ENCODE results near the gene DNAJC15. TPM values are rescaled to one million over a fixed set of nuclear protein-coding genes. Genes with fewer than 3 reads are reported as not detected.

Gene DNAJC15
- total RNA-seq, 1 donor from 2014 or later, result 24.5 TPM

DNA sequence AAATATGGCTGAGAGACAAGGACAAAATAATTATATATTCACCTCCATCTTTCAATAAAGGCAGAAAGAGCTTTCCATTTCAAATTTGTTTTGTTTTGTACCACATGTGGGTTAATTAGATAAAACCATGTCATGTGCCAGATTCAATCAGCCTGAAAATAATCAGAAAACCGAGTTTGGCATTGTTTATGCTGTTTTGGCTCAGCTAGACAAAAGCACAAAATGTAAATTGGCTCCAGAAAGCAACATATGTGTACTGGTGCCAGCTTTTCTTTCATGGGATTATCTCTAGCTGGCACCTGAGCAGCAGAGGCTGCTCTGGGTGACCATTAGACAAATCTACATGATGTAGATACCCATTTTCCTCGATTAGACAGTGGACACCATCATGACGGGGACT, 9.2 kb upstream of the DNAJC15 start:
- Mint-ChIP-seq H3K4me3 (ENCODE audit: unreplicated experiment) (no peak overlapping the region), H3K9me3 (ENCODE audit: unreplicated experiment) (no peaks in the 10 kb centered on the region), H3K27me3 (ENCODE audit: unreplicated experiment) (no peaks in the 10 kb centered on the region), H3K27ac (ENCODE audit: unreplicated experiment) (no peak overlapping the region), H3K36me3 (ENCODE audit: unreplicated experiment) (no peaks in the 10 kb centered on the region), H3K4me1 (ENCODE audit: unreplicated experiment) (peaks cover 9% of the 10 kb centered on the region)
- TF ChIP-seq, protein P1, sequence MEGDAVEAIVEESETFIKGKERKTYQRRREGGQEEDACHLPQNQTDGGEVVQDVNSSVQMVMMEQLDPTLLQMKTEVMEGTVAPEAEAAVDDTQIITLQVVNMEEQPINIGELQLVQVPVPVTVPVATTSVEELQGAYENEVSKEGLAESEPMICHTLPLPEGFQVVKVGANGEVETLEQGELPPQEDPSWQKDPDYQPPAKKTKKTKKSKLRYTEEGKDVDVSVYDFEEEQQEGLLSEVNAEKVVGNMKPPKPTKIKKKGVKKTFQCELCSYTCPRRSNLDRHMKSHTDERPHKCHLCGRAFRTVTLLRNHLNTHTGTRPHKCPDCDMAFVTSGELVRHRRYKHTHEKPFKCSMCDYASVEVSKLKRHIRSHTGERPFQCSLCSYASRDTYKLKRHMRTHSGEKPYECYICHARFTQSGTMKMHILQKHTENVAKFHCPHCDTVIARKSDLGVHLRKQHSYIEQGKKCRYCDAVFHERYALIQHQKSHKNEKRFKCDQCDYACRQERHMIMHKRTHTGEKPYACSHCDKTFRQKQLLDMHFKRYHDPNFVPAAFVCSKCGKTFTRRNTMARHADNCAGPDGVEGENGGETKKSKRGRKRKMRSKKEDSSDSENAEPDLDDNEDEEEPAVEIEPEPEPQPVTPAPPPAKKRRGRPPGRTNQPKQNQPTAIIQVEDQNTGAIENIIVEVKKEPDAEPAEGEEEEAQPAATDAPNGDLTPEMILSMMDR (IDR thresholded peaks at IDR 0.05), result no peak
- no peak for DNase-seq (ENCODE audit: extremely low spot score, unreplicated experiment)

DNA sequence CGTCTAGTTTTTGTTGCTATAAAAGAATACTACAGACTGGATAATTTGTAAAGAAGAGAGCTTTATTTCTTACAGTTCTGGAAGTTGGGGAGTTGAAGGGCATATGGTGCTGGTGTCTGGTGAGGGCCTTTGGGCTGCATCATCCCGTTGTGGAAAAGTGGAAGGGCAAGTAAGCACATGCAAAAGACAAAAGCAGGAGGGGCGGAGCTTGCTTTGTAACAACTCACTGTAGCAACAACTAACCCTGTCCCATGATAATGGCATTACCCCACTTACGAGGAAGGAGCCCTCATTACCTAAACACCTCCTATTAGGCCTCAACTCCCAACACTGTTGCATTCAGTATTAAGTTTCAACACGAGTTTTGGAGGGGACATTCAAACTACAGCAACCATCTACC, 7.2 kb upstream of the DNAJC15 start:
- no peak for DNase-seq (ENCODE audit: extremely low spot score, unreplicated experiment)
- H3K9me3 Mint-ChIP-seq (ENCODE audit: unreplicated experiment), result no peaks in the 10 kb centered on the region

DNA sequence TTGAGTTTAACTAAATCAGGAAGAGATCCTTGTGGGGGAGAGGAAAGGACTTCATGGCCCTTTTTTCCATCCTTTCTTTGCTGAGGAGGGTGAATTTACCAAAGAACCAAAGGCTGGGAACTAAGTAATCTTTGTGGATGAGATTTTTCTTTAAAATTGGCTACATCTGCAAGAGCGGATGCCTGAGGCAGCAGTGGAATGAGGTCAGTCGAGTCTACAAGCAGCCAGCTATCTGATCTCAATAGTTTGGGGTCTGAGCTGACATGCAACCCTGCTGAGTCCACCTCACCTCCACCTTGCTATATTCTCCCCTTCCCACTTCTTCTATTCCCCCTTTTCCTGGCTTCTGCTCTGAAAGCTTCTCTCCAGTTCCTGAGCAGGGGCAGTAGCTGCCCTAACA, 3.6 kb upstream of the DNAJC15 start:
- H3K36me3 Mint-ChIP-seq (ENCODE audit: unreplicated experiment), result peaks cover 5% of the 10 kb centered on the region
- H3K9me3 Mint-ChIP-seq (ENCODE audit: unreplicated experiment), result no peaks in the 10 kb centered on the region
- H3K4me1 Mint-ChIP-seq (ENCODE audit: unreplicated experiment), result peaks cover 27% of the 10 kb centered on the region
- no peak overlapping the region for H3K27ac Mint-ChIP-seq (ENCODE audit: unreplicated experiment)
- no peak for DNase-seq (ENCODE audit: extremely low spot score, unreplicated experiment)
- TF ChIP-seq, protein P1 (IDR thresholded peaks at IDR 0.05), result no peak
- H3K4me3 Mint-ChIP-seq (ENCODE audit: unreplicated experiment), result no peak overlapping the region
- H3K27me3 Mint-ChIP-seq (ENCODE audit: unreplicated experiment), result no peaks in the 10 kb centered on the region

More for the DNA sequence above, 7.2 kb upstream of the DNAJC15 start:
- H3K27ac Mint-ChIP-seq (ENCODE audit: unreplicated experiment), result no peak overlapping the region
- H3K27me3 Mint-ChIP-seq (ENCODE audit: unreplicated experiment), result no peaks in the 10 kb centered on the region
- TF ChIP-seq, protein P1 (IDR thresholded peaks at IDR 0.05), result no peak
- H3K36me3 Mint-ChIP-seq (ENCODE audit: unreplicated experiment), result no peaks in the 10 kb centered on the region
- no peaks in the 10 kb centered on the region for H3K4me1 Mint-ChIP-seq (ENCODE audit: unreplicated experiment)
- no peak overlapping the region for H3K4me3 Mint-ChIP-seq (ENCODE audit: unreplicated experiment)

DNA sequence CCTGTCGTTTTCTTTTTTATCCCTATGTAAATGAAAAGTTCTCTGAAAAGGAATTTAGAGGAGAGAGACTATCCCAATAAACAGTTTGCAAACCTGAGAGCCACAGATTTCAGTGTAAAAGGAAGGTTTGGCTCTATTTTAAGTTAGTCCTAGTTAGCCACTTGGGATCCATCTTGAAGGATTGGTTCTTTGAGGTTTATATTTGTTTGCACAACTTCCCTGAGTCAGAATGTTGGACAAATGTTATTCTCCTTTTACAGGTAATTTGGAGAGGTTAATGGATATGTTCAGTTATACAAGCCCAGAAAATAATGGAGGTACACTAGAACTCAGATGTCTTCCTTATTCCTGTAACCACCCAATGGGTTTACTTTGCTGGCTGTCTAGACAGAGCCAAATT, 2.6 kb upstream of the DNAJC15 start:
- Mint-ChIP-seq H3K27me3 (ENCODE audit: unreplicated experiment) (no peaks in the 10 kb centered on the region), H3K9me3 (ENCODE audit: unreplicated experiment) (no peaks in the 10 kb centered on the region), H3K36me3 (ENCODE audit: unreplicated experiment) (peaks cover 7% of the 10 kb centered on the region), H3K4me1 (ENCODE audit: unreplicated experiment) (peaks cover 36% of the 10 kb centered on the region), H3K27ac (ENCODE audit: unreplicated experiment) (no peak overlapping the region), H3K4me3 (ENCODE audit: unreplicated experiment) (no peak overlapping the region)
- TF ChIP-seq, protein P1 (IDR thresholded peaks at IDR 0.05), result no peak
- DNase-seq (ENCODE audit: extremely low spot score, unreplicated experiment), result no peak

DNA sequence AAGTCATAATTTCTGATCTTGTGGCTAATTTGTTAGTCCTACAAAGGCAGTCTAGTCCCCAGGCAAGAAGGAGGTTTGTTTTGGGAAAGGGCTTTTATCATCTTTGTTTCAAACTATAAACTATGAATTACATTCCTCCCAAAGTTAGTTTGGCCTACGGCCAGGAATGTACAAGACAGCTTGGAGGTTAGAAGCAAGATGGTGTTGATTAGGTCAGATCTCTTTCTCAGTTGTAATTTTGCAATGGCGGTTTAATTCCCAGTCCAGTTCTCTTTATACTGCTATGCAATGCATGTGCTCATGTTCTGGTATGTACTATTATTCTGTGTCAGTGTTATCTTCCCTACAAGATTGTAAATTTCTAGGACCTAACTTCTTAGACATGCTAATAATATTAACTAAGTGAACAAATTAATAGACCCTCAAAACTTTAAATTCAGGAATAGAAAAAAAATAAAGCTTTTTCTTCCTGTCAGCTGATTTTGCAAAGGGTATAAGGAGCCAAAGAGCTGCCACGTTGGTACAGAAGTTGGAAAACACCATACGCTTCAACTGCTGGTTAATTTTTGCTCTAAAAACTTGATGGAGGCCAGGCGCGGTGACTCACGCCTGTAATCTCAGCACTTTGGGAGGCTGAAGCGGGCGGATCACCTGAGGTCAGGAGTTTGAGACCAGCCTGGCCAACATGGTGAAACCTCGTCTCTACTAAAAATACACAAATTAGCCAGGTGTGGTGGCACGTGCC, 1.3 kb upstream of the DNAJC15 start:
- H3K4me1 Mint-ChIP-seq (ENCODE audit: unreplicated experiment), result peaks cover 41% of the 10 kb centered on the region
- TF ChIP-seq, protein P1 (IDR thresholded peaks at IDR 0.05), result no peak
- H3K4me3 Mint-ChIP-seq (ENCODE audit: unreplicated experiment), result no peak overlapping the region
- peaks cover 7% of the 10 kb centered on the region for H3K36me3 Mint-ChIP-seq (ENCODE audit: unreplicated experiment)
- H3K27me3 Mint-ChIP-seq (ENCODE audit: unreplicated experiment), result no peaks in the 10 kb centered on the region
- peak overlapping the region; percentile 16 for H3K27ac Mint-ChIP-seq (ENCODE audit: unreplicated experiment)
- H3K9me3 Mint-ChIP-seq (ENCODE audit: unreplicated experiment), result no peaks in the 10 kb centered on the region
- DNase-seq (ENCODE audit: extremely low spot score, unreplicated experiment), result no peak

Data from osteocyte (in vitro differentiated cells).